ENCODE results near the gene ACP1. TPM values are rescaled to one million over a fixed set of nuclear protein-coding genes. Genes with fewer than 3 reads are reported as not detected.

The ACP1 gene
- total and polyA plus RNA-seq, 10 of the 15 experiments (the other 5 are each of a cell fraction or from before 2014, with no cell fraction given) = 120 to 468 (median 175) TPM

- Histone ChIP-seq H3K9ac (ENCODE audit: control insufficient read depth, insufficient read depth, low read length) (no peak overlapping the region), H3K36me3 (ENCODE audit: control insufficient read depth in 2 of 2, insufficient read depth in 2 of 2, low read length in 1 of 2) (no peaks in the 10 kb centered on the region), H3K4me1 (ENCODE audit: control insufficient read depth, insufficient read depth, low read length) (no peaks in the 10 kb centered on the region), H3K79me2 (ENCODE audit: control insufficient read depth, insufficient read depth, low read length) (no peaks in the 10 kb centered on the region), H3K4me3 (no peak overlapping the region), H3K4me2 (ENCODE audit: control insufficient read depth, insufficient read depth) (no peak overlapping the region), H3K9me3 (replicated peaks; ENCODE audit: control insufficient read depth, insufficient read depth, low read length) (no peaks in the 10 kb centered on the region), H2AFZ (ENCODE audit: control insufficient read depth, low read depth, low read length) (no peak overlapping the region), H3K27me3 (replicated peaks in 1 of 2; ENCODE audit: control insufficient read depth in 2 of 2, insufficient read depth in 2 of 2, low read length in 1 of 2) (no peaks in the 10 kb centered on the region), H3K27ac (ENCODE audit: control insufficient read depth, insufficient read depth) (no peak overlapping the region), H4K20me1 (ENCODE audit: control insufficient read depth, insufficient read depth) (no peaks in the 10 kb centered on the region)
- RAD21 ChIA-PET (ENCODE audit: unreplicated experiment) = no interaction called here
- CTCF ChIA-PET = no interaction called here
- POLR2A ChIA-PET = no interaction called here
- no TSS peak for BruUV-seq (replicated peaks)
- ATAC-seq (no peak), DNase-seq (ENCODE audit: low read depth, low spot score) (no peak), FAIRE-seq (no peak)
- SMC1A ChIA-PET (ENCODE audit: uncharacterized antibody, unreplicated experiment) = no interaction called here
- intact Hi-C loops (cut with micrococcal nuclease; ENCODE audit: unreplicated experiment) = no loop called here
- in situ Hi-C loops (cut with MboI) = no loop called here
- WGBS (ENCODE audit: insufficient coverage, insufficient replicate concordance, low lambda C conversion rate, missing lambda C conversion rate) = 13% methylated on average over 3 of the region's 3 CpGs
- no peak for TF ChIP-seq ZNF622 (IDR thresholded peaks at IDR 0.05)
- no peak for TF ChIP-seq SREBF2 (IDR thresholded peaks at IDR 0.05; ENCODE audit: low read length)
- TF ChIP-seq SRF (IDR thresholded peaks at IDR 0.05; ENCODE audit: low read depth in 2 of 2, low read length in 2 of 2) = no peak
- TF ChIP-seq, protein P1, sequence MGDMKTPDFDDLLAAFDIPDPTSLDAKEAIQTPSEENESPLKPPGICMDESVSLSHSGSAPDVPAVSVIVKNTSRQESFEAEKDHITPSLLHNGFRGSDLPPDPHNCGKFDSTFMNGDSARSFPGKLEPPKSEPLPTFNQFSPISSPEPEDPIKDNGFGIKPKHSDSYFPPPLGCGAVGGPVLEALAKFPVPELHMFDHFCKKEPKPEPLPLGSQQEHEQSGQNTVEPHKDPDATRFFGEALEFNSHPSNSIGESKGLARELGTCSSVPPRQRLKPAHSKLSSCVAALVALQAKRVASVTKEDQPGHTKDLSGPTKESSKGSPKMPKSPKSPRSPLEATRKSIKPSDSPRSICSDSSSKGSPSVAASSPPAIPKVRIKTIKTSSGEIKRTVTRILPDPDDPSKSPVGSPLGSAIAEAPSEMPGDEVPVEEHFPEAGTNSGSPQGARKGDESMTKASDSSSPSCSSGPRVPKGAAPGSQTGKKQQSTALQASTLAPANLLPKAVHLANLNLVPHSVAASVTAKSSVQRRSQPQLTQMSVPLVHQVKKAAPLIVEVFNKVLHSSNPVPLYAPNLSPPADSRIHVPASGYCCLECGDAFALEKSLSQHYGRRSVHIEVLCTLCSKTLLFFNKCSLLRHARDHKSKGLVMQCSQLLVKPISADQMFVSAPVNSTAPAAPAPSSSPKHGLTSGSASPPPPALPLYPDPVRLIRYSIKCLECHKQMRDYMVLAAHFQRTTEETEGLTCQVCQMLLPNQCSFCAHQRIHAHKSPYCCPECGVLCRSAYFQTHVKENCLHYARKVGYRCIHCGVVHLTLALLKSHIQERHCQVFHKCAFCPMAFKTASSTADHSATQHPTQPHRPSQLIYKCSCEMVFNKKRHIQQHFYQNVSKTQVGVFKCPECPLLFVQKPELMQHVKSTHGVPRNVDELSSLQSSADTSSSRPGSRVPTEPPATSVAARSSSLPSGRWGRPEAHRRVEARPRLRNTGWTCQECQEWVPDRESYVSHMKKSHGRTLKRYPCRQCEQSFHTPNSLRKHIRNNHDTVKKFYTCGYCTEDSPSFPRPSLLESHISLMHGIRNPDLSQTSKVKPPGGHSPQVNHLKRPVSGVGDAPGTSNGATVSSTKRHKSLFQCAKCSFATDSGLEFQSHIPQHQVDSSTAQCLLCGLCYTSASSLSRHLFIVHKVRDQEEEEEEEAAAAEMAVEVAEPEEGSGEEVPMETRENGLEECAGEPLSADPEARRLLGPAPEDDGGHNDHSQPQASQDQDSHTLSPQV (IDR thresholded peaks at IDR 0.05) = no peak
- TF ChIP-seq NR2F1 (conservative IDR thresholded peaks at IDR 0.05) = no peak
- no peak for TF ChIP-seq EP300 (IDR thresholded peaks at IDR 0.05; ENCODE audit: borderline replicate concordance in 1 of 2, control insufficient read depth in 1 of 2, low read depth in 2 of 2, low read length in 2 of 2)
- TF ChIP-seq FOXM1 (IDR thresholded peaks at IDR 0.05; ENCODE audit: low read depth, low read length) = no peak
- no peak for TF ChIP-seq HDAC6 (IDR thresholded peaks at IDR 0.05; ENCODE audit: unreplicated experiment)
- no peak for TF ChIP-seq SMARCA5 (IDR thresholded peaks at IDR 0.05)
- TF ChIP-seq SUZ12 (IDR thresholded peaks at IDR 0.05; ENCODE audit: unreplicated experiment) = no peak
- no peak for TF ChIP-seq NFXL1 (IDR thresholded peaks at IDR 0.05; ENCODE audit: borderline replicate concordance)
- TF ChIP-seq CBX5 (IDR thresholded peaks at IDR 0.05; ENCODE audit: low read depth) = no peak
- TF ChIP-seq MEF2B (IDR thresholded peaks at IDR 0.05; ENCODE audit: partially characterized antibody, poor library complexity, severe bottlenecking) = no peak
- TF ChIP-seq RB1 (IDR thresholded peaks at IDR 0.05; ENCODE audit: borderline replicate concordance) = no peak
- TF ChIP-seq KLF5 (IDR thresholded peaks at IDR 0.05; ENCODE audit: partially characterized antibody) = no peak
- TF ChIP-seq, protein P2, sequence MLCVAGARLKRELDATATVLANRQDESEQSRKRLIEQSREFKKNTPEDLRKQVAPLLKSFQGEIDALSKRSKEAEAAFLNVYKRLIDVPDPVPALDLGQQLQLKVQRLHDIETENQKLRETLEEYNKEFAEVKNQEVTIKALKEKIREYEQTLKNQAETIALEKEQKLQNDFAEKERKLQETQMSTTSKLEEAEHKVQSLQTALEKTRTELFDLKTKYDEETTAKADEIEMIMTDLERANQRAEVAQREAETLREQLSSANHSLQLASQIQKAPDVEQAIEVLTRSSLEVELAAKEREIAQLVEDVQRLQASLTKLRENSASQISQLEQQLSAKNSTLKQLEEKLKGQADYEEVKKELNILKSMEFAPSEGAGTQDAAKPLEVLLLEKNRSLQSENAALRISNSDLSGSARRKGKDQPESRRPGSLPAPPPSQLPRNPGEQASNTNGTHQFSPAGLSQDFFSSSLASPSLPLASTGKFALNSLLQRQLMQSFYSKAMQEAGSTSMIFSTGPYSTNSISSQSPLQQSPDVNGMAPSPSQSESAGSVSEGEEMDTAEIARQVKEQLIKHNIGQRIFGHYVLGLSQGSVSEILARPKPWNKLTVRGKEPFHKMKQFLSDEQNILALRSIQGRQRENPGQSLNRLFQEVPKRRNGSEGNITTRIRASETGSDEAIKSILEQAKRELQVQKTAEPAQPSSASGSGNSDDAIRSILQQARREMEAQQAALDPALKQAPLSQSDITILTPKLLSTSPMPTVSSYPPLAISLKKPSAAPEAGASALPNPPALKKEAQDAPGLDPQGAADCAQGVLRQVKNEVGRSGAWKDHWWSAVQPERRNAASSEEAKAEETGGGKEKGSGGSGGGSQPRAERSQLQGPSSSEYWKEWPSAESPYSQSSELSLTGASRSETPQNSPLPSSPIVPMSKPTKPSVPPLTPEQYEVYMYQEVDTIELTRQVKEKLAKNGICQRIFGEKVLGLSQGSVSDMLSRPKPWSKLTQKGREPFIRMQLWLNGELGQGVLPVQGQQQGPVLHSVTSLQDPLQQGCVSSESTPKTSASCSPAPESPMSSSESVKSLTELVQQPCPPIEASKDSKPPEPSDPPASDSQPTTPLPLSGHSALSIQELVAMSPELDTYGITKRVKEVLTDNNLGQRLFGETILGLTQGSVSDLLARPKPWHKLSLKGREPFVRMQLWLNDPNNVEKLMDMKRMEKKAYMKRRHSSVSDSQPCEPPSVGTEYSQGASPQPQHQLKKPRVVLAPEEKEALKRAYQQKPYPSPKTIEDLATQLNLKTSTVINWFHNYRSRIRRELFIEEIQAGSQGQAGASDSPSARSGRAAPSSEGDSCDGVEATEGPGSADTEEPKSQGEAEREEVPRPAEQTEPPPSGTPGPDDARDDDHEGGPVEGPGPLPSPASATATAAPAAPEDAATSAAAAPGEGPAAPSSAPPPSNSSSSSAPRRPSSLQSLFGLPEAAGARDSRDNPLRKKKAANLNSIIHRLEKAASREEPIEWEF (IDR thresholded peaks at IDR 0.05; ENCODE audit: insufficient replicate concordance, low read depth, low read length) = no peak
- no peak for TF ChIP-seq TARDBP (IDR thresholded peaks at IDR 0.05; ENCODE audit: borderline replicate concordance)
These were observed 31.6 kb downstream of the ACP1 start for GRCh38 chr2:296354-296753.
